HEK293T (cell line): ENCODE results near the gene ZNF830.

Experiments used
- ARNT ChIP-seq: fragments of 450-650 bp; IDR thresholded peaks from 2 replicates; pipeline ENCODE4 v1.6.1; 2017; ENCODE audit warnings: mild to moderate bottlenecking
- BHLHE40 ChIP-seq: fragments of 450-650 bp; IDR thresholded peaks from 2 replicates; pipeline ENCODE4 v1.6.1; 2016; ENCODE audit warnings: mild to moderate bottlenecking, moderate library complexity, borderline replicate concordance
- CTBP1 ChIP-seq: fragments of 450-650 bp; IDR thresholded peaks from 2 replicates; pipeline ENCODE4 v1.6.1; 2016; ENCODE audit warnings: borderline replicate concordance
- ELF4 ChIP-seq: fragments of 450-650 bp; IDR thresholded peaks from 2 replicates; pipeline ENCODE4 v1.6.1; 2017; ENCODE audit warnings: antibody characterized with exemption
- FOXA1 ChIP-seq: fragments of 450-650 bp; IDR thresholded peaks from 2 replicates; pipeline ENCODE4 v1.6.1; 2016; ENCODE audit warnings: mild to moderate bottlenecking
- FOXM1 ChIP-seq: fragments of 450-650 bp; IDR thresholded peaks from 2 replicates; pipeline ENCODE4 v1.6.1; 2017; ENCODE audit warnings: mild to moderate bottlenecking, borderline replicate concordance
- HDGF ChIP-seq: fragments of 450-650 bp; IDR thresholded peaks from 2 replicates; pipeline ENCODE4 v1.6.1; 2017; ENCODE audit warnings: antibody characterized with exemption, borderline replicate concordance
- L3MBTL2 ChIP-seq: fragments of 450-650 bp; conservative IDR thresholded peaks from 2 replicates; pipeline ENCODE4 v1.6.1; 2016; ENCODE audit warnings: mild to moderate bottlenecking
- LEF1 ChIP-seq: fragments of 450-650 bp; IDR thresholded peaks from 2 replicates; pipeline ENCODE4 v1.6.1; 2017; ENCODE audit warnings: mild to moderate bottlenecking, borderline replicate concordance
- SP1 ChIP-seq: fragments of 450-650 bp; IDR thresholded peaks from 2 replicates; pipeline ENCODE4 v1.6.1; 2017
- TARDBP ChIP-seq: fragments of 450-650 bp; IDR thresholded peaks from 2 replicates; pipeline ENCODE4 v1.6.1; 2016
- ZNF384 ChIP-seq: fragments of 450-650 bp; IDR thresholded peaks from 2 replicates; pipeline ENCODE4 v1.6.1; 2016
- TF ChIP-seq, protein P1 (sequence below): fragments of 450-650 bp; IDR thresholded peaks from 2 replicates; pipeline ENCODE4 v1.6.1; 2016

- no peak for TF ChIP-seq FOXA1
- no peak for TF ChIP-seq HDGF
- TF ChIP-seq ARNT: no peak
- TF ChIP-seq L3MBTL2: no peak
- no peak for TF ChIP-seq ZNF384
- no peak for TF ChIP-seq ELF4
- TF ChIP-seq, protein P1, sequence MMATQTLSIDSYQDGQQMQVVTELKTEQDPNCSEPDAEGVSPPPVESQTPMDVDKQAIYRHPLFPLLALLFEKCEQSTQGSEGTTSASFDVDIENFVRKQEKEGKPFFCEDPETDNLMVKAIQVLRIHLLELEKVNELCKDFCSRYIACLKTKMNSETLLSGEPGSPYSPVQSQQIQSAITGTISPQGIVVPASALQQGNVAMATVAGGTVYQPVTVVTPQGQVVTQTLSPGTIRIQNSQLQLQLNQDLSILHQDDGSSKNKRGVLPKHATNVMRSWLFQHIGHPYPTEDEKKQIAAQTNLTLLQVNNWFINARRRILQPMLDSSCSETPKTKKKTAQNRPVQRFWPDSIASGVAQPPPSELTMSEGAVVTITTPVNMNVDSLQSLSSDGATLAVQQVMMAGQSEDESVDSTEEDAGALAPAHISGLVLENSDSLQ: no peak
- no peak for TF ChIP-seq FOXM1
- TF ChIP-seq TARDBP: no peak
- TF ChIP-seq CTBP1: no peak
- TF ChIP-seq LEF1: no peak
- TF ChIP-seq BHLHE40: no peak
- no peak for TF ChIP-seq SP1
These were observed 30.3 kb downstream of the ZNF830 start for GRCh38 chr17:34991606-34992005.
